SK-N-SH (cell line): ENCODE data around the gene TSHZ2.

Experiments
- EZH2phosphoT487 ChIP-seq: fragments of 200-600 bp; sonication (generic); IDR thresholded peaks from 2 replicates; pipeline ENCODE4 v1.6.1; 2017; ENCODE audit warnings: low read depth, mixed run types, mild to moderate bottlenecking, antibody characterized with exemption, moderate library complexity, borderline replicate concordance
- FOXM1 ChIP-seq: IDR thresholded peaks from 2 replicates; pipeline ENCODE4 v1.4.0; 2012; ENCODE audit warnings: low read depth, mild to moderate bottlenecking
- NRF1 ChIP-seq: IDR thresholded peaks from 2 replicates; pipeline ENCODE4 v1.6.1; 2012; ENCODE audit warnings: low read depth, mild to moderate bottlenecking, low read length
- TF ChIP-seq, protein P1 (sequence below): fragments of 200-600 bp; sonication (generic); IDR thresholded peaks from 2 replicates; pipeline ENCODE4 v1.6.1; 2017; ENCODE audit warnings: antibody characterized with exemption, mild to moderate bottlenecking, moderate library complexity

DNA sequence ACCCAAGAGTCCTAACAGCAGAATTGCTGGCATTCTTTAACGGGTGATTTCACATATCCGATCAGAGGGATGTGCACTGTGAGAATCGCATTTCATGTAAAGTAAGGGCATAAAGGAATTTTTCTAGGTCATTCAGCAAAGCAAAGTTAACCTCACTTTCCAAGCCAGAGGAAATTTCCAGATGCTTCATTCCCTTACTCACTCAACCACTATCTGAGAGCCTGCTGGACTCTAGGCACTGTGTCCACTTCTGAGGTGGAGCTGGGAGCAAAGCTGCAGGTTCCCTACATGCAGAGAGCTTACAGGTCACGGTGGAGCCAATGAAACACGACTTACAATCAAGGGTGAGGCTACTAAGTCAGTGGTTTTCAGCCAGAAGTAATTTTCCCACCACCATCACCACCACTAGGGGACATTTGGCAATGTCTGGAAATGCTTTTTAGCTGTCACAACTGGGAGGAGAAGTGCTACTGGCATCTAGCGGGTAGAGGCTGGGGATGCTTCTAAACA is 34.5 kb upstream of the TSHZ2 start:
- TF ChIP-seq, protein P1, sequence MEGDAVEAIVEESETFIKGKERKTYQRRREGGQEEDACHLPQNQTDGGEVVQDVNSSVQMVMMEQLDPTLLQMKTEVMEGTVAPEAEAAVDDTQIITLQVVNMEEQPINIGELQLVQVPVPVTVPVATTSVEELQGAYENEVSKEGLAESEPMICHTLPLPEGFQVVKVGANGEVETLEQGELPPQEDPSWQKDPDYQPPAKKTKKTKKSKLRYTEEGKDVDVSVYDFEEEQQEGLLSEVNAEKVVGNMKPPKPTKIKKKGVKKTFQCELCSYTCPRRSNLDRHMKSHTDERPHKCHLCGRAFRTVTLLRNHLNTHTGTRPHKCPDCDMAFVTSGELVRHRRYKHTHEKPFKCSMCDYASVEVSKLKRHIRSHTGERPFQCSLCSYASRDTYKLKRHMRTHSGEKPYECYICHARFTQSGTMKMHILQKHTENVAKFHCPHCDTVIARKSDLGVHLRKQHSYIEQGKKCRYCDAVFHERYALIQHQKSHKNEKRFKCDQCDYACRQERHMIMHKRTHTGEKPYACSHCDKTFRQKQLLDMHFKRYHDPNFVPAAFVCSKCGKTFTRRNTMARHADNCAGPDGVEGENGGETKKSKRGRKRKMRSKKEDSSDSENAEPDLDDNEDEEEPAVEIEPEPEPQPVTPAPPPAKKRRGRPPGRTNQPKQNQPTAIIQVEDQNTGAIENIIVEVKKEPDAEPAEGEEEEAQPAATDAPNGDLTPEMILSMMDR = no peak; the same call in 1 of the 2 replicates
- TF ChIP-seq EZH2phosphoT487 = no peak
- TF ChIP-seq FOXM1 = no peak
- no peak for TF ChIP-seq NRF1
